Thyroid gland (tissue), 4 donors: ENCODE data around the gene LSP1. TPM values are rescaled to one million over a fixed set of nuclear protein-coding genes. Genes with fewer than 3 reads are reported as not detected.
"Not testable (repeated sequence)": the region's sequence is repeated elsewhere in the genome, so short reads cannot be mapped to it uniquely, and the experiment has no call there.

Experiments used
- DNase-seq, 2 donors: peaks; one replicate each; pipeline ENCODE4 v3.0.0-alpha.2; 2019
- H3K27ac ChIP-seq, 3 donors: fragments of 200-600 bp; sonication (generic); 1 replicate in 2 of 3; 2 replicates in 1 of 3; pipeline ENCODE4 v1.5.1; 2016 to 2019; ENCODE audit warnings: mild to moderate bottlenecking in 1 of 3, moderate library complexity in 1 of 3
- H3K27me3 ChIP-seq: fragments of 200-600 bp; sonication (generic); one replicate; pipeline ENCODE4 v1.5.1; 2019
- H3K36me3 ChIP-seq, 2 donors: fragments of 200-600 bp; sonication (generic); one replicate each; pipeline ENCODE4 v1.5.1; 2016 to 2019
- H3K4me1 ChIP-seq, 2 donors: fragments of 200-600 bp; sonication (generic); one replicate each; pipeline ENCODE4 v1.5.1; 2017 to 2019
- H3K4me3 ChIP-seq, 3 donors: fragments of 200-600 bp; sonication (generic); replicated peaks in 1 of 3; 1 replicate in 2 of 3; 2 replicates in 1 of 3; pipeline ENCODE4 v1.5.1; 2016; ENCODE audit warnings: mild to moderate bottlenecking in 1 of 3
- H3K9me3 ChIP-seq: fragments of 200-600 bp; sonication (generic); one replicate; pipeline ENCODE4 v1.5.1; 2017
- CTCF ChIP-seq, 6 experiments: fragments of 200-600 bp in 3 of 6; fragments of 450-650 bp in 3 of 6; sonication (generic) in 3 of 6; IDR thresholded peaks; one replicate each; pipeline ENCODE4 v1.5.1; 2016 to 2019; ENCODE audit warnings: antibody characterized with exemption in 6 of 6, mild to moderate bottlenecking in 2 of 6, inconsistent platforms in 1 of 6, moderate library complexity in 1 of 6
- POLR2A ChIP-seq, 2 donors: fragments of 450-650 bp; IDR thresholded peaks; one replicate each; pipeline ENCODE4 v1.6.1; 2017; ENCODE audit warnings: antibody characterized with exemption in 2 of 2, mild to moderate bottlenecking in 2 of 2, moderate library complexity in 1 of 2
- WGBS, 2 donors: methylation state at CpG; one replicate each; pipeline ENCODE4 v1.1.5; 2017; 5-methylcytosine and 5-hydroxymethylcytosine counted together
- intact Hi-C: fragments of 100-400 bp; cut with DNase I; formaldehyde crosslinking; loops from one replicate; pipeline ENCODE4 v1.15.1; 2023
- total RNA-seq, 4 donors: library from RNA; depleted of rRNA; stranded (reverse); fragments of >200 nt; gene quantifications; one replicate each; pipeline ENCODE4 v1.2.3, GENCODE V29; 2016

Gene LSP1
- total RNA-seq, 4 donors from 2014 or later, result 6.7 to 26.1 (median 10.5) TPM

- no peaks in the 10 kb centered on the region for H3K27me3 ChIP-seq
- no peak overlapping the region for H3K4me3 ChIP-seq
- H3K4me1 ChIP-seq, result no peaks in the 10 kb centered on the region
- intact Hi-C loops, result no loop called here
- 76 to 86% methylated on average over 10 of the region's 10 CpGs for WGBS, 2 donors
- TF ChIP-seq POLR2A (IDR thresholded peaks at IDR 0.05), result no peak
- no peak for TF ChIP-seq CTCF (IDR thresholded peaks at IDR 0.05)
- H3K36me3 ChIP-seq, result no peaks in the 10 kb centered on the region
- H3K9me3 ChIP-seq, result no peaks in the 10 kb centered on the region
- DNase-seq, result no peak
- no peak overlapping the region for H3K27ac ChIP-seq
Measured at GRCh38 chr11:1810761-1811160, 42.1 kb upstream of the LSP1 start.

GRCh38 chr11:1812274-1812673 lies 40.6 kb upstream of the LSP1 start:
- Histone ChIP-seq H3K4me3 (no peak overlapping the region), H3K4me1 (no peaks in the 10 kb centered on the region), H3K27ac (no peak overlapping the region), H3K9me3 (no peaks in the 10 kb centered on the region), H3K36me3 (no peaks in the 10 kb centered on the region), H3K27me3 (no peaks in the 10 kb centered on the region)
- DNase-seq, result no peak
- 85 to 89% methylated on average over 5 of the region's 5 CpGs for WGBS, 2 donors
- intact Hi-C loops, result no loop called here
- TF ChIP-seq POLR2A (IDR thresholded peaks at IDR 0.05), result no peak
- no peak for TF ChIP-seq CTCF (IDR thresholded peaks at IDR 0.05)

- no peaks in the 10 kb centered on the region for H3K36me3 ChIP-seq
- no peaks in the 10 kb centered on the region for H3K9me3 ChIP-seq
- TF ChIP-seq POLR2A (IDR thresholded peaks at IDR 0.05) (no peak), CTCF (IDR thresholded peaks at IDR 0.05) (no peak)
- H3K27me3 ChIP-seq, result no peaks in the 10 kb centered on the region
- no peak overlapping the region for H3K27ac ChIP-seq
- 88 to 94% methylated on average over 15 of the region's 15 CpGs for WGBS, 2 donors
- no peaks in the 10 kb centered on the region for H3K4me1 ChIP-seq
- DNase-seq, result no peak
- no peak overlapping the region for H3K4me3 ChIP-seq
- intact Hi-C loops, result no loop called here
Measured at GRCh38 chr11:1812801-1813200, 40.1 kb upstream of the LSP1 start.

DNA sequence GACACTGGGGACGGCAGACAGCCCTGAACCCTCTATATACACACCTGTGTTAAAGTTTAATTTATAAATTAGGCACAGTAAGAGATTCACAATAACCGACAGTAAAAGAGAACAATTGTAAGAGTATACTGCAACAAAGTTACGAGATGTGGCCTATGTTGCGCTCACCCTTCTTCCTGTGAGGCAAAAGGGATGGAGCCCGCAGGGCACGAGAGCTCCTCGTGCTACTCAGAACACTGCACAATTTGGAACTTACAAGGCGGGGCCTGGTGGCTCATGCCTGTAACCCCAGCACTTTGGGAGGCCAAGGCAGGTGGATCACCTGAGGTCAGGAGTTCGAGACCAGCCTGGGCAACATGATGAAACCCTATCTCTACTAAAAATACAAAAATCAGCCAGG lies 39.5 kb upstream of the LSP1 start:
- intact Hi-C loops, H3K4me1 ChIP-seq, H3K27me3 ChIP-seq, H3K27ac ChIP-seq, H3K4me3 ChIP-seq, DNase-seq, H3K36me3 ChIP-seq, H3K9me3 ChIP-seq: not testable (repeated sequence)
- WGBS, 2 donors, result 83 to 88% methylated on average over 9 of the region's 9 CpGs

DNA sequence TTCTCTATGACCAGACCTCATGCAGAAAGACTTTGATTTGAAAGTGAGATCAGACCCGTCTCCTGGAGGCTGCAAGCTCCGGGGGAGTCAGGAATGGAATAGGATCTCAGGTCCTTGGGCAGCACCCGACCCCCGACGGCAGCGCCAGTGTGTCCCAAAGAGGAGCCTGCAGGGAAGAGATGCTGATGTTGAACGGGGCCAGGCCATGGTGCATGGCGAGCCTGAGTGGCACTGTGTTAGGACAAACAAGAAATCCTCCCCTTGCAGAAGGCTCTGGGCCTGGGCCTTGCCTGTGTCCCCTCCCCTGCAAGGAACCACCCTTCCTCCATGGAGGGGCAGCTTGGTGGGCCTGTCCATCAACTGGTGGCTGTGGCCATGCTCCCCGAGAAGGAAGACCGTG lies 38.2 kb upstream of the LSP1 start:
- intact Hi-C loops, result no loop called here
- Histone ChIP-seq H3K27me3 (no peaks in the 10 kb centered on the region), H3K4me3 (no peak overlapping the region), H3K9me3 (no peaks in the 10 kb centered on the region), H3K4me1 (no peaks in the 10 kb centered on the region), H3K27ac (no peak overlapping the region), H3K36me3 (no peaks in the 10 kb centered on the region)
- WGBS, 2 donors, result 76 to 80% methylated on average over 10 of the region's 10 CpGs
- no peak for DNase-seq
- TF ChIP-seq CTCF (IDR thresholded peaks at IDR 0.05) (no peak), POLR2A (IDR thresholded peaks at IDR 0.05) (no peak)

DNA sequence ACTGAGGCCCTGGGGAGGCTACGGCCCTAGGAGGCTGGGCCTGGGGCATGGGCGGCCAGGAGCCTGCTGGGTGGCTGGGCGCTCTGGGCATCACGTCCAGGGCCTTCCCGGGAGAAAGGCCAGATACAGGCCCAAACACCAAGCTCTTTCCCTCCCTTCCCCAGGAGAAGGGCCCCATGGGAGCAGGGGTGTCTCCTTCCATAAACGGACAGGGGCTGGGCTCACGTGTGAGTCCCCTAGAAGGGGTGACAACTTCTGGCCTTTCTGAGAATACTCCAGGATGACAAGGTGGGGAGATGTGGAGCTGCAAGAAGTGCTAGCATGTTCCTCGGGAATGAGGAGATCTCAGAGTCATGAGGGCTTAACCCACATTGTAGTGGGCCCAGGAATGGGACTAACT lies 37.6 kb upstream of the LSP1 start:
- intact Hi-C loops, result no loop called here
- Histone ChIP-seq H3K4me3 (no peak overlapping the region), H3K36me3 (no peaks in the 10 kb centered on the region), H3K9me3 (no peaks in the 10 kb centered on the region), H3K4me1 (no peaks in the 10 kb centered on the region), H3K27ac (no peak overlapping the region), H3K27me3 (no peaks in the 10 kb centered on the region)
- 76 to 93% methylated on average over 3 to 5 of the region's 8 CpGs for WGBS, 2 donors
- DNase-seq, result no peak
- TF ChIP-seq POLR2A (IDR thresholded peaks at IDR 0.05), result no peak
